H54 (cell line): ENCODE measurements around the gene ACOXL.
"Not testable (repeated sequence)": the region's sequence is repeated elsewhere in the genome, so short reads cannot be mapped to it uniquely, and the experiment has no call there.

Experiments used
- DNase-seq: peaks from one replicate; pipeline ENCODE4 v3.0.0; 2011; ENCODE audit warnings: low spot score, mixed read lengths; ENCODE audit not compliant: insufficient read length
- FAIRE-seq: peaks from 3 replicates; lab custom pipeline; 2011; peaks lifted over from hg19 to GRCh38; lab: Jason Lieb, UNC
- POLR2A ChIP-seq: IDR thresholded peaks from 2 replicates; pipeline ENCODE4 v1.6.1; 2011; ENCODE audit warnings: low read depth, mild to moderate bottlenecking, low read length

The ACOXL gene

DNA sequence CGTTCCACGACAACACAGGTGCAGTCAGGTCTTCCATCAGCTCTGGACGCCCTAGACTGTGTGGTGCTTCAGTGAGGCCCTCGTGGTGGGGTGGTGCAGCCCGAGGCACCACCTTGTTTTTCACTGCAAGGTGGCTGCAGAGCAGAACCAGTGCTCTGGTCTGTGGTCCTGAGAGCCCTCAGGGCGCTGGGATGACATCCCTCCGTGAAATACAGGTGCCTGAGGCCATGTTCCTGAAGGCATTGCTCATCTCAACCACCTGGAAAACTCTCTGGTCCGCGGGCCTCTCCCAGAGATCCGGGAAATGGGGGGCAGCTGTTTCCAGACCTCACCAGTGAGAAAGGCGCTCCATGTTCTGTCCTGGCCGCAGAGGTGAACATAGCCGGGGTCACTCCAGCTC lies 119.2 kb downstream of the ACOXL start:
- no peak for TF ChIP-seq POLR2A
- no peak for DNase-seq
- no peak for FAIRE-seq

DNA sequence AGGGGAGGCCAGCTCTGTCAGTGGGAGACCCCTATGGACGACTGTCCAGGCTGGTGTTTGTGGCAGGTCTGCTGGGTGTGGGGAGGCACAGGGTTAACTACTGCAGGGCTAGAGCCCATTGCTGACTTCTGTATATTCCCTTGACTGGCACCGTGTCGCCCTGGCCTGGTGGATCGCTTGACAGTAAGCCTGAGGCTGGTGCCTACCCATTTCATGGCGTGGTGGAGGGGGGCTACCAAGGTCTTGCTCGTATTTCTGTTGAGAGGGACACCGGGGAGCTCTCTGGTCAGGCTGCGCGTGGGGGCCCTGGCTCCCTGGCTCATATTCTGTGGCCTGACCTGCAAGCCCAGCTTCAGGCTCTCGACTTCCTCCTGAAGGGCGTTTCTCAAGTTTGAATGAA lies 119.7 kb downstream of the ACOXL start:
- TF ChIP-seq POLR2A: no peak
- DNase-seq (no peak), FAIRE-seq (no peak)

DNA sequence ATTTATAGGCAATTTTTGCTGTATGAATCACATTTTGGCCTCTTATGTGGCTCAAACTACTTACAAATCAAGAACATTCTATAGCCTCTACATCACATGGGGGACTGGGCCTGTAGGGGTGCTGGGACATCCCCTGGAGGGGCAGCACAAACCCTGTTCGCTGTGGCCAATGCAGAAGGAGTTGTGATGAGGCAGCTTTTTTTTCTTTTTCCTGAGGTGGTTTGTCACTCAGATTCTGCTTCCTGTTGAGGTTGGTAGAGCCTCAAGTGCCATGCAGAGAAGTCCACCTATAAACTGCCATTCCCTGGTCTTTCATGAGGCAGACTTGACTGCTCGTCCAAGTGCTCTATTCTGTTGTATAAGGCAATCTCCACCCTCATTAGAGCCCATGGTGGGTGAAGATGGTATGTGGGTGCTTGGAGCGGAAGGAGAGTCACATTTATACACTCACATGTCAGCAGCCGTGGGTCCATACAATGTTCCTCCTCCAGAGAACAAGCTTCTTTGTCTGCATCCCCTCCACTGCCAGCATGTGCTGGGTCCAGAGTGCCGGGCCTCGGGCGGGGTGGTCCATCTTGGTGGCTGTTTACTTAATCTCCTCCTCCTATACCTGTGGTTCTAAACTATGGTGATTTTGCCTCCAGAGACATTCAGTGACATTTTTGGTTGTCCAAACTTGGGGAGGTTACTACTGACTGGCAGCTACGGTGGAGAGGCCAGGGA lies 120.3 kb downstream of the ACOXL start:
- TF ChIP-seq POLR2A: no peak
- FAIRE-seq (no peak), DNase-seq (no peak)

DNA sequence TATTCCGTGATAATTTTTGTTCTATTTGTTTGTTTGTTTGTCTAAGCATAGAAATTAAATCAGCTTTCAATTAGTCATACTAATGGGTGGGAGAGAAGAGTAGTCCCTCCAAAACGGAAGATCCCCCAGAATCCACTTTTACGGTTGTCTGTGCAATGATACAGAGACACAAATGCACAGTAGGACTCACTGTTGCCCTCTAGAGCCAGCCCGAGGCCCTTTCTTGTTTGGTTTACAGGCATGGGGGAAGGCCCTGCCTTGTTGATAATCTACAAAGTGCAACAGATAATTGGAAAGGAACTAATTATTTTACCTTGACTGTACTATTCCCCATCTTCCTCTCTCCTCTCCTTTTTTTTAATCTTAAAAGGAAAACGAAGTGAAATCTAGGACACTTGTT lies 121.1 kb downstream of the ACOXL start:
- no peak for TF ChIP-seq POLR2A
- FAIRE-seq (no peak), DNase-seq (peak; percentile 25)

DNA sequence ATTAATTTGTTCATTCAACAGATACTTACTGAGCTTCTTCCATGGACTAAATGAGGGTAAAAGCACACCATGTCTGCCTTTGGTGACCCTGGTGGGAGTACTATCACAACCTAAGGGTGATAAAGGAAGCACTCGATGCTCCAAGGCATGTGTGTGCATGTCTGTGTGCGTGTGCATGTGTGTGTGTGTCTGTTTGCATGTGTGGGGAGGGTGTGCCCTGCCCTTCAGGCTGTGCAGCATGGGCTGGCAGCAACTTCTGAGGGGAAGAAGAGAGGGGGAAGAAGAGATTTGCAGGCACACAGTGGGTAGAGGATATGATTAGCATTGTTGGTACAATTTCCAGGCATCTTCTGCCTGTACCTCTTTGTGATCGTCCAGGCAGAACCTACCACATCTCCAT lies 121.6 kb downstream of the ACOXL start:
- DNase-seq (no peak), FAIRE-seq (no peak)
- TF ChIP-seq POLR2A: no peak

DNA sequence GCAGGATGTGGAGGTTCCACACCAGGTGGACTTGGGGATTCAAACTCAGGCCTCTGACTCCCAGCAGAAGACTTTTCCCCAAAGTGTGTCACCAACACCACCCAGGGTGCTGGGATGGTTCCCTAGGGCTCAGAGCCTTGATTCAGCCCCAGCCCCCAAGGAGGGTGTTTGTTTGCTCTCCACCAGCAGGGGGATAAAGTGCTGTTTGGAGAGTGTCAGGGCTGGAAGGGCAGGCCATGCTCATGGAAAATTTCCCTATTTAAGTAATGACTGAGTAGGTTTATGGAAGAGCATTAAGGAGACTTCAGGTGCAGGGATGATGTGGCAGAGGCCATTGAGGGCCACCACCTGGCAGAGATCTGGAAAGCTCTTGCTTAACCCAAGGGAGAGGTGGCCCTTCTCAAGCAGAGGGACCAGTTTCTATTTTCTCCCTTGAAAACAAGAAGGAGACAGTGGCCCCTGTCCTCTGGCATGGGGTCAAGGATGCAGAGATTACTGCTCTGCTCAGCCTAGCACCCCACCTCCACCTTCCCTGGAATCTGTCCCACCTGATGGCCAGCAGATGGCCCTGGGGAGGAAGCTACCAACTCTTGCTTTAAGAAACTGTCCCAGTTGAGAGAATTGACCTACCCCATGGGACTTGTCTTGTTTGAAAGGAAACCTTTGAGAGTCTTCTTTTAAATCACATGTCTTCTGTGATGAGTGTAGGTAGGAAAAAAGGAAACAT lies 122.1 kb downstream of the ACOXL start:
- no peak for TF ChIP-seq POLR2A
- peak; percentile 18 for DNase-seq
- FAIRE-seq: no peak

DNA sequence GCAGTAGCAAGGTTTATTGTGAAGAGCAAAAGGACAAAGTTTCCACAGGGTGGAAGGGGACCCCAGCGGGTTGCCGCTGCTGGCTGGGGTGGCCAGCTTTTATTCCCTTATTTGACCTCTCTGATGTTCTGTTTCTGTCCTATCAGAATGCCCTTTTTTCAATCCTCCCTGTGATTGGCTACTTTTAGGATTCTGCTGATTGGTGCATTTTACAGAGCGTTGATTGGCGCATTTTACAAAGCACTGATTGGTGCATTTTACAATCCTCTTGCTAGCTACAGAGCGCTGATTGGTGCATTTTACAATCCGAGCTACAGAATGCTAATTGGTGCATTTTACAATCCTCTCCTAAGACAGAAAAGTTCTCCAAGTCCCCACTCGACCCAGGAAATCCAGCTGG lies 123.5 kb downstream of the ACOXL start:
- FAIRE-seq, DNase-seq: not testable (repeated sequence)

DNA sequence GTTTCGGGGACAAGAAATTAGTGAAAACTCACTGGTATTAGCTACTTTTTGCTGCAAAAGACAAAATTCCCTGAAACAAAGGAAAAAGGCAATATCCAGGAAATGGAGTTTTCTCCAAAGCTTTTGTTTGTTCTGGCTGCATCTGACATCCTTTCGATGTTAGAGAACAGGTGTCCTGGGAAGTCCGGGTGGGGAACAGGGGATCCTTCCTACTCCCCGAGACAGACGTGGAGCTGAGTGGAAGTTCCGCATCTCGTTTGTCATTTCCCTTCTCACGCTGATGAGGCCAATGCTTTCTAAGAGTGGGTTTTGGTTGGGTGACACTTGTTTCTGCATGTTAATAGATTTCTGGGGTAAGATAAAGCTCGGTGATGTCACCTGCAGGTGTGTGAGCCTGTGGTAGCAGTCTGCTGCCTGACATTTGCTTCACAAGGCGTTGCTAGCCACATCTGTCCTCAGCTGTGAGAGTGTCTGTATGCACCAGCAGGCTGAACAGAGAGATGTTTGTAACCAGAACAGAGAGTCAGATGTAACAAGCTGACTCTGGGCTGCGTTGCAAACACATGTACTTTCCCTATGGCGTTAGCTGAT lies 125.9 kb downstream of the ACOXL start:
- no peak for TF ChIP-seq POLR2A
- no peak for DNase-seq
- FAIRE-seq: no peak

DNA sequence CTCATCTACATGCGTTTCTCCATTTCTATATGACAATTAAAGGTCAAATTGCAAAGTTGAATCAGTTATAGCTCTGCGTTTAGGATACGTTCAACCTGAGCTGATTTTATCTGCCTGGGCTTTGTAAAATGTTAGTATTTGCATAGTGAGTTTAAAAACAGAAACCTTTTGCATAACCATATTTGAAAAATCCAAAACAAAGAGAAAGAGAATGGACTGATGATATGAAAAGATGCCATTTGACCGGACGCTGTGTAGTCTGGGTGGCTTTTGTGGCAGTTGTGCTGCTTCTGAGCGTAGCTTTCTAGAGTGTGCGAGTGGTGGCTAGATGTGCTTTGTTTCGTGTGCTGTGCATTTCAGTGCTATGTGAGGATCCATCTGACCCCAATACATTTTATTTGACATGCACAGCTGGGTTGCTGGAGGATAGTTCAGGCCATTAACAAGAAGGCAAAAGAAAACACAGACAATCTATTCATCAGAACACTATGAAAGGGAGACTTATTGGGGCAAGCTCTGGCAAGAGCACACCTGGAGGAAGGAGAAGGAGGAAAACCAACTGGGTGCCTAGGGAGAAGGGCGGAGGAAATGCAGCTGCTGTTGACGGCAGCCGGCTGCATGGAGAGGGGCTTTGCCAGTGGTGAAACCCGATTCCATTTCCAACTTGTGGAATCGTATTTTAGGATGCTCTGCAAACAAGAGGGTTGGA lies 126.8 kb downstream of the ACOXL start:
- FAIRE-seq: no peak
- DNase-seq: no peak
- TF ChIP-seq POLR2A: no peak

DNA sequence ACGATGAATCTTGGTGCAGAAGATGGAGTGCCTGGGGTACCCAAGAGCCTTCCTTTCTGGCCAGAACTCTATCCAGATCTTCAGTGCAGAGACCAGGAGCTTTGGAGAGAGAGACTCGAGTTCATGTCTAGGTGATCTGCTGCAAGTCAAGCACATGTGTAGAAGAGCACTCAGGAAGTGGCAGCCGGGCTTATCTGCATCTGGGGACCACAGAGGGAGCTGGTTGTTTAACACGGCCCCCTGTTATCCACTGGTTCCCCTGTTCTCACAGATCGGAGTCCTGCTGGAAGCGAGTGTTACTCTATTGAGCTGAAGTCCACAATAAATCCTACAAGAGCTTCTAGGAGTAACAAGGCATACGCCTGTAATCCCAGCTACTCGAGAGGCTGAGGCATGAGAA lies 128.3 kb downstream of the ACOXL start:
- no peak for TF ChIP-seq POLR2A
- no peak for DNase-seq
- no peak for FAIRE-seq

DNA sequence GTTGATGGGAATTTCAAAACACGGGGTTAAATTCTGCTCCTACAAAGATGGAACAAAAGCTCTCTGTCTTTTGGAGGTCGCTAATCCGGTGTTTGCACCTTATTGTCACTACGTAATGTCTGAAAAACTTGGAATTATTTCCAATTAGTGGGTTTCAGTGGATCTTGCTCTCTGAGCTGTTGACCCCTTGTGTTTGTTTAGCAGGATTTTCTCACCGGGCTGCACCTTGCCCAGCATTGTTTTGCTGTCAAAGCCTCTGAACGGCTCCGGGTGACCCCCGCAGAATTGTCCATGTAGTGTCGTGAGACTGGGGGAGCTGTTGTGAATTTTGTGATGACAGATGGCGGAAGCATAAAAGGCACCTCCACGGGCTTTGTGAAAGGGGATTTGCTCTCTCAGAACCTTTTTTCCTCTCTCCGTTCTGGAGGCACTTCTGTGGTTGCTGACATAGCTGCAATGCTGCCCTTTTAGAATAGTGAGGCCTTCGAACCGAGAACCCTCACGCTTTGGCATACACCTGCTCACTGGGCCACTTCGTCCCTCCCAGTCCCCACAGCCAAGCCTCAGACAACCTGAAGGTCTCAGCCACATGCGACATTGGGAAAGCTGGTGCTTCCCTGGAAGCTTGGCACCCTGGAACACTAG lies 129.4 kb downstream of the ACOXL start:
- DNase-seq (no peak), FAIRE-seq (no peak)
- TF ChIP-seq POLR2A: no peak

DNA sequence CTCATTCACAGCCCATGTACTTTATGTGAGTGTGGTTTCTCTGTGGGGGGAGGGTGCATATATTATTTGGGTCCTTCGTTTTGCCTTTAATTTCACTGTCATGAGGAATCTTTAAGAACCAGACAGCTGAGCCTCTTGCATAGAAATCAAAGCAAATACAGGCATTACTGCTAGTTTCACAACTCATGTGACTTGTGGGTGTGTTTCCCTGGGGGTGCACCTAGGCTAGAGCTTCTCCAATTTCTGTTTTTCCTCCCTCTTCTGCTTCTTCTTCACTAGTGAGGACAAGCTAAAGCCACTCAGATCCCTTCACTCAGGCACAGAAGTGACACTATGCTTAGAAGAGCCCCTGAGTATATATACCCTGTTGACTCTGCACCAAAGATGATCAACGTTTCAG lies 131.4 kb downstream of the ACOXL start:
- no peak for FAIRE-seq
- no peak for DNase-seq
- TF ChIP-seq POLR2A: no peak

DNA sequence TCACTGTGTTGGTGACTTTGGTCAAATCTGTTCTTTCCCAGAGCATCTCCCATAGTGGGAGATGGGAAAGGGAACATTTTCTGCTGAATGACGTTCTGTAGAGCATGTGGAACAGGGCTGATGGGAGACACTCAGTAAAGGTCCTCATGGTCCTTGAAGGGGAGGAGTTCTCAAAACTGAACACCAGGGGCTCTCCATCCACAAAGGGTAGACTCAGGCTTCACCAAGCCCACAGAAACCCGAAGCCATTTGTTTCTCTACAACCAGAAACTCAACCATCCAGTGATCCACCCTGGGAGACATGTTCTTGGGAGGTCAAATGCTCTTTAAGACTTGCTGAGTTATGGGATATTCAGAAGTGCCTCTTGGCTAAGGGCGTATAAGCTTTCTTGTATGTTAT lies 131.8 kb downstream of the ACOXL start:
- TF ChIP-seq POLR2A: no peak
- DNase-seq (no peak), FAIRE-seq (no peak)

DNA sequence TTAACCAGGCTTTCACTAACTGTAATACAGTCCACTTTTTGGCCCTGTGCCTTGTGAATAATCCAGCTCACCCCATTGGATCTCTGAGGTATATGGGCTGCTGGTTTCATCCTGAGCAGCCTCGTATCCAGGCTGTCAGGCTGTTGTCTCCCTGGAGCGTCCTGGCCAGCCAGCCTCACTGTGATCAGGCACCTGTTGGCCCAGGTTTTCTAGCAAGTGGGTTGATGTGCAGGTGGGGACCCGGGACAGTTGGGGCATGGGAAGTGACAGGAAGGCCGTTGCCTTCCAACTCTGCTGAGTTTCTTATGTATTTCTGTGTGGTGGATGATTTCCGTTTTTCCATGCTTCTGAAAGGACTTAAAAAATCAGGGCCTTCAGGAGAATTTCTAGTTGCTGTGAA lies 132.4 kb downstream of the ACOXL start:
- no peak for TF ChIP-seq POLR2A
- DNase-seq: no peak
- FAIRE-seq: no peak
